Measurements from ENCODE around the gene CD320. TPM values are rescaled to one million over a fixed set of nuclear protein-coding genes. Genes with fewer than 3 reads are reported as not detected.
"Not testable (repeated sequence)": the region's sequence is repeated elsewhere in the genome, so short reads cannot be mapped to it uniquely, and the experiment has no call there.

Gene CD320
- total RNA-seq, 2 experiments from 2014 or later, result 37.7 to 40.4 TPM

- CTCF ChIA-PET, result interaction anchor here (0.8 kb wide), 1 partner anchor 23 kb away, joined by 4 read pairs; no protein-coding TSS in a partner anchor
- Mint-ChIP-seq H3K4me3 (no peak overlapping the region), H3K36me3 (ENCODE audit: low read depth) (no peaks in the 10 kb centered on the region), H3K27me3 (peaks cover 6% of the 10 kb centered on the region), H3K27ac (no peak overlapping the region), H3K4me1 (no peaks in the 10 kb centered on the region), H3K9me3 (no peaks in the 10 kb centered on the region)
- POLR2A ChIA-PET, result interaction anchor here (1.0 kb wide), 1 partner anchor 9 kb away, joined by 3 read pairs; the partner anchor contains the start of genes NDUFA7 and RPS28
- DNase-seq, result no peak
These were observed 21.8 kb upstream of the CD320 start for GRCh38 chr19:8329996-8330395.

- Mint-ChIP-seq H3K4me3 (no peak overlapping the region), H3K36me3 (ENCODE audit: low read depth) (peaks cover 25% of the 10 kb centered on the region), H3K27ac (no peak overlapping the region), H3K9me3 (no peaks in the 10 kb centered on the region), H3K27me3 (no peaks in the 10 kb centered on the region), H3K4me1 (peaks cover 23% of the 10 kb centered on the region)
- ChIA-PET POLR2A (interaction anchor here (5.5 kb wide), 1 partner anchor 8 kb away, joined by 51 read pairs; no protein-coding TSS in a partner anchor), CTCF (no interaction called here)
- no peak for DNase-seq
These were observed 17.3 kb upstream of the CD320 start for GRCh38 chr19:8325454-8325853.

GRCh38 chr19:8324186-8325050, 16.3 kb upstream of the CD320 start:
- no peaks in the 10 kb centered on the region for H3K27me3 Mint-ChIP-seq
- POLR2A ChIA-PET, result interaction anchor here (0.9 to 5.5 kb wide), 4 partner anchors 9 to 23 kb away, joined by 3 to 51 read pairs (median 4); partner anchors contain the start of gene KANK3
- H3K36me3 Mint-ChIP-seq (ENCODE audit: low read depth), result peaks cover 25% of the 10 kb centered on the region
- no peaks in the 10 kb centered on the region for H3K9me3 Mint-ChIP-seq
- DNase-seq, result no peak
- CTCF ChIA-PET, result interaction anchor here (1.1 kb wide), 1 partner anchor 11 kb away, joined by 3 read pairs; no protein-coding TSS in a partner anchor
- peaks cover 31% of the 10 kb centered on the region for H3K4me1 Mint-ChIP-seq
- H3K27ac Mint-ChIP-seq, result no peak overlapping the region
- no peak overlapping the region for H3K4me3 Mint-ChIP-seq

GRCh38 chr19:8323781-8324185, 15.6 kb upstream of the CD320 start:
- CTCF ChIA-PET, result interaction anchor here (1.1 kb wide), 1 partner anchor 12 kb away, joined by 3 read pairs; no protein-coding TSS in a partner anchor
- H3K4me3 Mint-ChIP-seq, result no peak overlapping the region
- H3K27me3 Mint-ChIP-seq, result no peaks in the 10 kb centered on the region
- POLR2A ChIA-PET, result interaction anchor here (0.9 to 5.5 kb wide), 4 partner anchors 10 to 24 kb away, joined by 3 to 51 read pairs (median 4); partner anchors contain the start of gene KANK3
- H3K27ac Mint-ChIP-seq, result no peak overlapping the region
- no peaks in the 10 kb centered on the region for H3K9me3 Mint-ChIP-seq
- no peak for DNase-seq
- peaks cover 35% of the 10 kb centered on the region for H3K4me1 Mint-ChIP-seq
- H3K36me3 Mint-ChIP-seq (ENCODE audit: low read depth), result peaks cover 25% of the 10 kb centered on the region

- H3K36me3 Mint-ChIP-seq (ENCODE audit: low read depth), result peaks cover 25% of the 10 kb centered on the region
- H3K4me3 Mint-ChIP-seq, result peak overlapping the region; percentile 92
- H3K27me3 Mint-ChIP-seq, result no peaks in the 10 kb centered on the region
- no peak for DNase-seq
- H3K9me3 Mint-ChIP-seq, result no peaks in the 10 kb centered on the region
- peaks cover 36% of the 10 kb centered on the region for H3K4me1 Mint-ChIP-seq
- H3K27ac Mint-ChIP-seq, result peak overlapping the region; percentile 96
- CTCF ChIA-PET, result interaction anchor here (1.0 kb wide), 1 partner anchor 31 kb away, joined by 3 read pairs; no protein-coding TSS in a partner anchor
- POLR2A ChIA-PET, result interaction anchor here (1.0 to 5.5 kb wide), 4 partner anchors 10 to 191 kb away, joined by 3 to 51 read pairs (median 9); partner anchors contain the start of gene ZNF414
These were observed 14.5 kb upstream of the CD320 start for GRCh38 chr19:8322638-8322997.

- Mint-ChIP-seq H3K9me3 (no peaks in the 10 kb centered on the region), H3K4me3 (peak overlapping the region; percentile 92), H3K36me3 (ENCODE audit: low read depth) (peaks cover 28% of the 10 kb centered on the region), H3K4me1 (peaks cover 38% of the 10 kb centered on the region), H3K27ac (peak overlapping the region; percentile 96), H3K27me3 (no peaks in the 10 kb centered on the region)
- ChIA-PET CTCF (interaction anchor here (1.1 to 2.1 kb wide), 3 partner anchors 12 to 54 kb away, joined by 3 to 6 read pairs (median 3); no protein-coding TSS in a partner anchor), POLR2A (interaction anchor here (0.7 to 5.5 kb wide), 12 partner anchors 8 to 192 kb away, joined by 3 to 51 read pairs (median 8); partner anchors contain the start of genes CD320, KANK3, RAB11B and ZNF414)
- peak; percentile 30 for DNase-seq
These were observed 14.0 kb upstream of the CD320 start for GRCh38 chr19:8321986-8322637.

GRCh38 chr19:8321067-8321985, 13.2 kb upstream of the CD320 start, which contains the start of the genes NDUFA7 and RPS28:
Gene NDUFA7, minus strand, starts transcription at chr19:8321375. Its CDS starts 17 bp downstream, at chr19:8321358.
Gene RPS28, plus strand, starts transcription at chr19:8321496. Its CDS starts 35 bp downstream, at chr19:8321531.
- POLR2A ChIA-PET, result interaction anchor here (0.5 to 5.5 kb wide), 23 partner anchors 8 to 369 kb away, joined by 3 to 51 read pairs (median 4); partner anchors contain the start of genes CD320, HNRNPM, KANK3 and RAB11B
- H3K4me1 Mint-ChIP-seq, result peaks cover 38% of the 10 kb centered on the region
- no peaks in the 10 kb centered on the region for H3K27me3 Mint-ChIP-seq
- H3K27ac Mint-ChIP-seq, result peak within 1 kb of the TSS; percentile 96
- peak within 1 kb of the TSS; percentile 92 for H3K4me3 Mint-ChIP-seq
- H3K9me3 Mint-ChIP-seq, result no peaks in the 10 kb centered on the region
- CTCF ChIA-PET, result interaction anchor here (0.6 to 2.1 kb wide), 6 partner anchors 13 to 753 kb away, joined by 3 to 6 read pairs (median 3); partner anchors contain the start of gene MARCHF2
- peaks cover 28% of the 10 kb centered on the region for H3K36me3 Mint-ChIP-seq (ENCODE audit: low read depth)
- DNase-seq, result peak; percentile 98

GRCh38 chr19:8320564-8321066, 12.5 kb upstream of the CD320 start:
- POLR2A ChIA-PET, result interaction anchor here (0.5 to 5.5 kb wide), 20 partner anchors 9 to 368 kb away, joined by 3 to 51 read pairs (median 4); partner anchors contain the start of genes CD320, HNRNPM, RAB11B and ZNF414
- peak overlapping the region; percentile 96 for H3K27ac Mint-ChIP-seq
- CTCF ChIA-PET, result interaction anchor here (0.6 to 2.1 kb wide), 6 partner anchors 10 to 752 kb away, joined by 3 to 6 read pairs (median 3); partner anchors contain the start of gene MARCHF2
- H3K36me3 Mint-ChIP-seq (ENCODE audit: low read depth), result peaks cover 30% of the 10 kb centered on the region
- peak; percentile 40 for DNase-seq
- peak overlapping the region; percentile 92 for H3K4me3 Mint-ChIP-seq
- H3K4me1 Mint-ChIP-seq, result peaks cover 38% of the 10 kb centered on the region
- H3K9me3 Mint-ChIP-seq, result no peaks in the 10 kb centered on the region
- H3K27me3 Mint-ChIP-seq, result no peaks in the 10 kb centered on the region

GRCh38 chr19:8319807-8320520, 11.8 kb upstream of the CD320 start:
- Mint-ChIP-seq H3K4me1 (peaks cover 38% of the 10 kb centered on the region), H3K36me3 (ENCODE audit: low read depth) (peaks cover 36% of the 10 kb centered on the region), H3K4me3 (peak overlapping the region; percentile 92), H3K27ac (peak overlapping the region; percentile 96), H3K9me3 (no peaks in the 10 kb centered on the region), H3K27me3 (no peaks in the 10 kb centered on the region)
- ChIA-PET CTCF (interaction anchor here (1.1 to 2.1 kb wide), 5 partner anchors 9 to 161 kb away, joined by 3 to 6 read pairs (median 3); partner anchors contain the start of gene MARCHF2), POLR2A (interaction anchor here (0.6 to 5.5 kb wide), 13 partner anchors 8 to 367 kb away, joined by 3 to 51 read pairs (median 5); partner anchors contain the start of genes CD320, HNRNPM and ZNF414)
- no peak for DNase-seq

- H3K9me3 Mint-ChIP-seq, H3K27me3 Mint-ChIP-seq, H3K27ac Mint-ChIP-seq, H3K4me3 Mint-ChIP-seq, DNase-seq: not testable (repeated sequence)
- POLR2A ChIA-PET, result interaction anchor here (0.7 to 1.2 kb wide), 2 partner anchors 11 to 13 kb away, joined by 3 to 4 read pairs; no protein-coding TSS in a partner anchor
- CTCF ChIA-PET, result interaction anchor here (1.2 kb wide), 1 partner anchor 35 kb away, joined by 3 read pairs; no protein-coding TSS in a partner anchor
- peaks cover 37% of the 10 kb centered on the region for H3K36me3 Mint-ChIP-seq (ENCODE audit: low read depth)
- H3K4me1 Mint-ChIP-seq, result peaks cover 37% of the 10 kb centered on the region
These were observed 10.7 kb upstream of the CD320 start for GRCh38 chr19:8318835-8319234.

All from activated CD4-positive, alpha-beta memory T cell treated with anti-CD3 and anti-CD28 coated beads, Interleukin-2, amount 10 ng/mL, durations not matched to agents 7 days and 5 days (primary cell).